Amniotic epithelial cell (primary cell): ENCODE results near the gene C8G.

Experiments
- DNase-seq: peaks from one replicate; pipeline ENCODE4 v3.0.0-alpha.2; 2010; ENCODE audit warnings: low read depth

The C8G gene

GRCh38 chr9:136968333-136969127 lies 23.5 kb downstream of the C8G start:
- DNase-seq = no peak

DNA sequence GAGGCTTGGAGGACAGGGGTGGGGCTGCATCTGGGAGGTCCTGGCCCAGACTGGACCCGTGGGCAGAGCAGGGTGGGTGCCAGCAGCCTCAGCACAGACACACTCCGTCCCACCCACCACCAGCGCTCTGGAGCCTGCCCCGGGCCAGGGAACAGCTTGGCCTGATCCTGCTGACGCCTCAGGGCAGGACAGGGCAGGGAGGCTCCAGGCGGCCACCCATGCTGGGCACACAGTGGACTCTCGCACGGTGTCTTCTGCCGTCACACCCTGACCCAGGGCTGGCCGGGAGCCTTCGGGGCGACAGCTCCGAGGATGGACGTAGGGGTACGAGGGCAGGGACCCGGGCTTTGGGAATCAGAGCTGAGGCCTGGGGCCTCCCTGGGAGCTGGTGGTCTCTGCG lies 24.1 kb downstream of the C8G start:
- no peak for DNase-seq

DNA sequence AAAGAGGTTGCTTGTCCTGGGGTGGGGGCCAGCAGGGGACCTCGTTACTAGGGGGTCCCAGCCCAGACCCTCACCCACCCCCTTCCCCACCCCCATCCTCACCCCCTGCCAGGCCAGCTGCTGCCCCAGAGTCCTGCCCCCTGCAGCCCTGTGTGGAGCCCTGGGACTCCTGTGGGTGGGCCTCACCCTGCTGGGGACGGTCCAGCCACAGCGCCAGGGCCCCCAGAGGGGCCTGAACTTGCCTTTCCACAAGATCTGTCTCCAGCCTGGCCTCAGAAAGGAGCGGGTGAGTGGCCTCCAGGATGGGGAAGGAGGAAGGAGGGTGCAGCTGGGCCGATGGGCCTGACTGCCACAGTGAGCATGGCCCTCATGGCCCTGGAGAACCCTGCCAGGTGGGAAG lies 24.7 kb downstream of the C8G start:
- no peak for DNase-seq

DNA sequence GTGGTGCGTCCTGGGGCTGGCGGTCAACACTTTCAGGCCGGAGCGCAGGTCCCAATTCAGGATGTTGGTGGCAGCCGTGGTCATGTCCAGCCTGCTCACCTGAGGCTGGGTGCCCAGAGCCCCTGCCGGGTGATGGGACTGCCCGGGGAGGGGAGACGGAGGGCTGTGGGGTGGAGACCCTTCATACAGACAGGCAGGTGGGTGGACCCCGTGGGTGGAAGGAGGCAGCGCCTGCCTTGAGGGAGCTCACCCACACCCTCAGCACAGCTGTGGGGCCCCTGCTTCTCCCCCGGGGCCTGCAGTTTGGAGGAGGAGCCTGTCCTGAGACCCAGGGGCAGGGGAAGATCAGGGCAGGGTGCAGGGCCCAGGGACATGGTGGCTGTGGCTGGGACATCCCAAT lies 25.3 kb downstream of the C8G start:
- no peak for DNase-seq

DNA sequence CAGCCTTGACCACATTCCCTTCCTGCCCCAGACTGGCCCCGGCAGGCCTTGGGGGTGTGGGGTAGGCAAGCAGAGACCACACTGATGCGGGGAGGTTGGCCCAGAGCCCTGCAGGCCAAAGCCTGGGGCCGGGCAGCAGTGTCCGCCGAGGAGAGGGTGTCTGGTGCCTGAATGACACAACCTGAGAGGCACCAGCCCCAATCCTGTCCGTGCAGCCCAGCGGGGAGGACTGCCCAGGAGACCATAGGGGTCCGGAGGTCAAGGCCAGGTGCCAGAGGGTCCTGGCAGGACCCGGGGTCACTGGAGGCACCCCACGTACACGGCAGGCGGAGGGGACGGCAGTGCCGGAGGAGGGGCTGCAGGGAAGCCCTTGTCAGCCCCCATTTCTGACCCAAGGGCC lies 26.7 kb downstream of the C8G start:
- DNase-seq = no peak

DNA sequence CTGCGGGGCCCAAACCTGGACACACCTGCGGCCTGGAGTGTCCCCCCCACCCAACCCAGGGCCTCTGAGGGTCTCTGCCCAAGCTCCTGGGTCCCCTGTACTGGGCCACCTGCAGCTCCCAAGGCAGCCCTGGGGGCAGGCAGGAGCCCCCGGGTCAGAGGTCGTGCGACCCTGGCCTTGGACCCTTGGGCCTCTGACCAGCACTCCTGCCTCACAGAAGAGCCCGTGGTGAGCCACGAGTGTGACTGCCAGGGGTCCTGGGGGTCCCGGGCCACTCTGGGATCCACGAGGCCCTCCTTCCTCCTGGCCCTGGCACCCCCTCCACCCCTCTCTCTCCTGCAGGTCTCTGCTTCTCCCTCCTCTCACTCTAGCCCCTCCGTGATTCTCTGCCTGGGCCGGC lies 27.3 kb downstream of the C8G start:
- DNase-seq = no peak

DNA sequence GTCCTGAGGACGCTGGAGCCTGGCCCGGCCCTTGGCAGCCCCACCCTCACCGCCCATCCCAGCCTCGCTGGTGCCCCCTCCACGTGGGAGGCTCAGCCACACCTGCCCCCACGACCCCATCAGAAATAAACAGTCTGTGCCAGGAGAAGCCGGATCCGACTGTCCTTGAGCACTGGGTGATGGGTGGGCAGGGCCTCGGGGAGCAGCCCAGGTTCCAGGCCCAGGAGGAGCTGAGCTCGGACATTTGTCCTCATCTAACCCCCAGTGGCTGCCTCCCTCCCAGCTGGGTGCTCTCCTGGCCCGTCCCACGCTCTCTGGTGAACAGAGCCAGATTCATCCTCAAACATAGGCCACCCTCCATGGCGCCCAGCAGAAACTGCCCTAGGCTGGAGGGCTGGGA lies 27.7 kb downstream of the C8G start:
- no peak for DNase-seq

- DNase-seq = no peak
Observed at GRCh38 chr9:136973618-136974617, 28.9 kb downstream of the C8G start.

DNA sequence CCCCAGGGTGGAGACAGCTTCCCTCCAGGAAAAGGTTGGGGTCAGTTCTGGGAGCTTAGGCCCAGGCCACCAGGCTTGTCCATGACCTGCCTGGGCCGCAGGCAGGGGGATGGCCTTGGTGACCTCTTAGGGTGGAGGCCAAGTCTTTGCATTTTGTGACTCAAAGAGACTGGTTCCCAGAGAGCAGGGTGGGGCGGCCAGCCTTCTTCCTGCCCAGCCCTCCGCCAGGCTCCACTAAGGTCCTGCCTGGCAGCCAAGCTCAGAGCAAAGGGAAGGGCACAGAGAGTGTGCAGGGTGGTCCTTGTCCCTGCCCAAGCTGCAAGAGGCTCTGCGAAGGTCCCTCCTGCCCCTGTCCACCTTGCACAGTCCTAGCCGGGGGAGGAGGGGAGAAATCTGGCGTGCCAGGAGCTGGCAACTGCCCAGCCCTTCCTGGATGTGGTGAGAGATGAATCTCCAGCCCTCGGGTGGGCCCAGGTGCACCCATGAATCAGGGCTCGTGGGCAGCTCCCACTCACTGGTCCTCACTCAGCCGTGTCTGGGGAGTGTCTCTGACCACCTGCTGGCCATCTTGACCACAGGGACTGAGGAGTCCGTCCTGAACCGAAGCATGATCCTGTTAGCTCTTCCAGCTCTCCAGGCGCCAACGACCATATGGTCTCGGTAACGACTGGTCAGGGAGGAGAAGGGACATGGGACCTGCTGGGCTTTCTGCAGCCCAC lies 29.9 kb downstream of the C8G start:
- DNase-seq = no peak

DNA sequence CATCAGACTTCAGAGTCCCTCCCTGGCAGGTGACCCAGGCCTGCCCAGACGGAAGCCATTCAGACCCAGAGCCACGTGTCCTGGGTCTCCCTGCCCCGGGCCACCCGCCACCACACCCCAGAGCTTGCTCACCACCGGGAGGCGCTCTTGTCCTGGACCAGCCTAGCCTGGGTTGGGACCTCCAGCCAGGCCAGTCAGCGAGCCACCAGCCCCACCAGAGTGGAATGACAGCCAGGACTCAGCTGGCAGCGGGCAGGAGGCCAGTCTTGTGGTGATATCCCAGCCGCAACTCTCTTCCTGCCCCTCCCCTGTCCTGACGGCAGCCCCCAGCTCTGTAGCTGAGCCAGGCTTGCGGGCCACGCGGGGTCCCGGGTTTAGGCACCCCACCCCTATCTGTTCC lies 30.6 kb downstream of the C8G start:
- no peak for DNase-seq

DNA sequence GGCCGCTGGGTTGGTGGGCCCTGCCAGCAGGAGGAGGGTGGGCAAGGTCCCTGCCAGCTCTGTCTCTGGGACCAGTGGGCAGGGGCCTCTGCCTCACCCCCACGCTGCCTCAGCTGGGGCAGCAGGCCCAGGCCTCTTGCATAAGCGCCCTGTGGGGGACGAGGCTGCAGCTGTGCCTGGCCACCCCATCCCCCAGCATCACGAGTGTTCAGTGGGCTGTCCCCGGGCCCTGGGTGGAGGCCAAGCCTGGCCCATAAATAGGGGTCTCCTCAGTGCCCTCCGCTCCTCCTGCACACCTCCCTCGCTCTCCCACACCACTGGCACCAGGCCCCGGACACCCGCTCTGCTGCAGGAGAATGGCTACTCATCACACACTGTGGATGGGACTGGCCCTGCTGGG lies 32.2 kb downstream of the C8G start, which contains the start of gene PTGDS:
Gene PTGDS (plus strand): TSS at position 282 of the 400 bp plus-strand sequence. CDS start 75 bp downstream, at position 357.
- peak; percentile 76 for DNase-seq

DNA sequence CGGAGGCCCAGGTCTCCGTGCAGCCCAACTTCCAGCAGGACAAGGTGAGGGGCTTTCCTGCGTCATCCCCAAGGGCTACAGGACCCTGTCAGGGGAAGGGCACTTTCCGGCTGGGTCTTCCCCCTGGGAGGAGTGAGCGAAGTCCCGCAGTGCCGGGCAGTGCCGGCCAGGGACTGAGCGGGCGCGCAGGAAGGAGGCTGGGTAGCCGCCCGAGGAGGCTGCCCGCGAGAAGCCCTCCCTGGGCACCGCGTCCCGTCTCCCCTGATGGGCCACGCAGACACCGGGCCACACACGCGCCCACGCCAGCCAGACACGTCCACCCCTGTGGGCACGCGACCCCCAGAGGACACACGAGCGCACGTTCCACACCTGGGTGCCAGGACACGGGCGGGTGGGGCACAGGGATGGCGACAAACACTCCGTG lies 32.6 kb downstream of the C8G start:
- DNase-seq = no peak

DNA sequence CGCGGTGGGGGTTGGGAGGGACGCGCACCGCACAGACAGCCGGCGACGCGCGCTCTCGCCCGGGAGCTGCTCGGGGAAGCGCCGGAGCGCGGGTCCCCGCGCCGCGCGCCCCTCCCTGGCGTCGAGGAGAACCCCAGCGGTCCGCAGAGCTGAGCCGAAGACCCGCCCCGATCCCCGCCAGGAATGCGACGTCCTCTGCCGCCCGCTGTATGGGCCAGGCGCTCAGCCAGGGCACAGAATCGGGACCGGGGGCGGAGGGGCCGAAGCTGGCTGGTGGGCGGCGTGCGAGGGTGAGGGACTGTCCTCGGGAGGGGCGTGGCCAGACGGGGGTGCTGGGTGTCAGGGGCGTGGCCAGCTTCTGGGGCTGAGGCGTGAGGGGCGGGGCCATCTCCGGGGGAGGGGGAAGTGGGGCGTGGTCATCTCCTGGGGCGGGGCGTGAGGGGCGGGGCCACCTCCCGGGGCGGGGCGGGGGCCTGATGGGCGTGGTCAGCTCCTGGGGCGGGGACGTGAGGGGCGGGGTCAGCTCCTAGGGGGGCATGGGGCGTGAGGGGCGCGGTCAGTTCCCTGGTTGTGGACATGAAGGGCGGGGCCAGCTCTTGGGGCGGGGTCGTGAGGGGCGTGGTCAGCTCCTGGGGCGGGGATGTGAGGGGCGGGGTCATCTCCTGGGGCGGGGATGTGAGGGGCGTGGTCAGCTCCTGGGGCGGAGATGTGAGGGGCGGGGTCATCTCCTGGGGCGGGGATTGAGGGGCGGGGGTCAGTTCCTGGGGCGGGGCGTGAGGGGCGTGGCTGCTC lies 33.2 kb downstream of the C8G start:
- DNase-seq = peak; percentile 47

DNA sequence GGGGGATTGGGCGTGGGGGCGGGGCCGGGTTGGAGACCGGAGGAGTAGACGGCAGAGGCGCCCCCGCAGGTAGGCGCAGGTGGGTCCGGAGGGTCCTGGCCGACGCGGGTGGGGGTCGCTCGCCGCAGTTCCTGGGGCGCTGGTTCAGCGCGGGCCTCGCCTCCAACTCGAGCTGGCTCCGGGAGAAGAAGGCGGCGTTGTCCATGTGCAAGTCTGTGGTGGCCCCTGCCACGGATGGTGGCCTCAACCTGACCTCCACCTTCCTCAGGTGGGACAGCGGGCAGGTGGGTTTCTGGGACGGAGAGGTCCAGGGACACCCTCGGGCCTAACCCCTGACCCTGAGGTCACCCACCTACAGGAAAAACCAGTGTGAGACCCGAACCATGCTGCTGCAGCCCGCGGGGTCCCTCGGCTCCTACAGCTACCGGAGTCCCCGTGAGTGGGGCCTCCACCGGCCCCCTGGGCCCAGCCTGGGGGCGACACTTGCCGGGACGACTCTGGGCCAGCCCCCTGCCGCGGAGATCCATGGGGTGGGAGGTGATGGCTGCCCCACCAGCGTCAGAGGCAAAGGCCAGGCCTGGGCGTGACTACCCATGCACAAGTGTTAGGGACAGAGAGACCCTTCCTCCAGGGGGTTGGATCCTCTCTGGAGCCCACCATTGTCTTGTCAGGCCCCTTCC lies 34.0 kb downstream of the C8G start:
- no peak for DNase-seq

- no peak for DNase-seq
Observed at GRCh38 chr9:136979769-136980587, 34.9 kb downstream of the C8G start.

DNA sequence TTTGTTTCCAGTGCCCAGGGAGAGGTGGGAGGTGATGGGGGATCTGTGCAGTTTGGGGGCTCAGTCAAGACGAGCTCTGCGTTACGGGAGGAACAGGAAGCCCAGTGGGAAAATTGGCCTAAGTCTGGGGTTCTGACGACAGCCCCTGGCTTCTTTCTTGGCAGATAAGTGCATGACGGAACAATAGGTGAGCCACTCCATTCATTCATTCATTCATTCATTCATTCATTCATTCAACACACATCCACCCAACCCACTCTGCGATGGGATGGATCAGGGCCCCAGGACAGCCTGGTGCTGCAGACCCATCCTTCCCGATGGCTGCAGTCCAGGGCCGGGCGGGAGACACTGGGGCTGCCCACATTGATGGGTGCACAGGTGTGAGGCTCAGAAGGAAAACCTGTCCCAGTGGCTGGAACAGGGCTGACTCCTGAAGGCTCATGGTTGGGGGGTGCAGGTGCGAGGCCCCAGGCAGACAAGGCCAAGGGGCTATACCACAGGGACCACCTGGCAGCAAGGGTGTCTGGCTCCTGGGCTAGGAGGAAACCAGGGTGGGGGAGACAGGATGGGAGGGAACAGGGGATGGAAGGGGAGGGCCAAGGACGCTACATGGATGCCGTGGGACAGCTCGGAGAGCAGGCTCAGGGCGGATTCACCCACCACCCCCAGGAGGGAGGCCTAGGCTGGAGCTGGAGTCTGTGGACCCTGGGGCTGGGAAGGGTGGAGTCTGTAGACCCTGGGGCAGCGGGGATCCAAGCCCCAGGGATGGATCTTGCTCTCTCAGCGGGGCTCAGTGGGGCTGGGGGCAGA lies 35.8 kb downstream of the C8G start:
- DNase-seq = no peak

- DNase-seq = no peak
Observed at GRCh38 chr9:136981588-136982231, 36.7 kb downstream of the C8G start.

- DNase-seq = no peak
Observed at GRCh38 chr9:136982232-136983051, 37.4 kb downstream of the C8G start, which contains the start of gene LCNL1. TSS of gene LCNL1 (plus strand) at chr9:136982993. CDS start at chr9:136983587, 594 bp downstream.
